Neural progenitor cell (in vitro differentiated cells): Measurements from ENCODE around the gene PTGR2. TPM values are rescaled to one million over a fixed set of nuclear protein-coding genes. Genes with fewer than 3 reads are reported as not detected.

Experiments
- DNase-seq: peaks from one replicate; pipeline ENCODE4 v3.0.0-alpha.2; 2016; ENCODE audit warnings: low spot score
- H2AFZ ChIP-seq: fragments of 200-600 bp; sonication (generic); replicated peaks from 2 replicates; pipeline ENCODE4 v1.6.1; 2016; ENCODE audit warnings: antibody characterized with exemption
- H3F3A ChIP-seq: fragments of 200-600 bp; sonication (generic); 2 replicates; pipeline ENCODE4 v1.6.1; 2016; ENCODE audit warnings: antibody characterized with exemption, low read depth
- H3K27ac ChIP-seq: fragments of 200-600 bp; sonication (generic); 2 replicates; pipeline ENCODE4 v1.5.1; 2016; ENCODE audit warnings: mild to moderate bottlenecking
- H3K27me3 ChIP-seq: fragments of 200-600 bp; sonication (generic); 2 replicates; pipeline ENCODE4 v1.6.1; 2016; ENCODE audit warnings: mild to moderate bottlenecking, moderate library complexity
- H3K36me3 ChIP-seq: fragments of 200-600 bp; sonication (generic); 2 replicates; pipeline ENCODE4 v1.5.1; 2016
- H3K4me1 ChIP-seq: fragments of 200-600 bp; sonication (generic); 2 replicates; pipeline ENCODE4 v1.6.1; 2016; ENCODE audit warnings: mixed run types
- H3K4me2 ChIP-seq: fragments of 200-600 bp; sonication (generic); 2 replicates; pipeline ENCODE4 v1.6.1; 2016
- H3K4me3 ChIP-seq: fragments of 200-600 bp; sonication (generic); 2 replicates; pipeline ENCODE4 v1.5.1; 2016
- H3K79me2 ChIP-seq: fragments of 200-600 bp; sonication (generic); 2 replicates; pipeline ENCODE4 v1.6.1; 2016; ENCODE audit warnings: low read depth
- H3K9ac ChIP-seq: fragments of 200-600 bp; sonication (generic); 2 replicates; pipeline ENCODE4 v1.6.1; 2016
- H3K9me3 ChIP-seq: fragments of 200-600 bp; sonication (generic); 2 replicates; pipeline ENCODE4 v1.5.1; 2016; ENCODE audit warnings: low read depth
- H4K20me1 ChIP-seq: fragments of 200-600 bp; sonication (generic); 2 replicates; pipeline ENCODE4 v1.6.1; 2016; ENCODE audit warnings: low read depth
- H3K27ac Mint-ChIP-seq: 3 replicates; pipeline ENCODE4 v1.8.0; 2021; ENCODE audit warnings: mixed read lengths
- H3K27me3 Mint-ChIP-seq: 2 replicates; pipeline ENCODE4 v1.8.0; 2022; ENCODE audit warnings: low read depth, mild to moderate bottlenecking, inconsistent platforms, moderate library complexity, mixed read lengths; ENCODE audit not compliant: insufficient read depth
- H3K36me3 Mint-ChIP-seq: 3 replicates; pipeline ENCODE4 v1.8.0; 2021; ENCODE audit warnings: mixed read lengths
- H3K4me1 Mint-ChIP-seq: 3 replicates; pipeline ENCODE4 v1.8.0; 2021; ENCODE audit warnings: mixed read lengths
- H3K4me3 Mint-ChIP-seq: 3 replicates; pipeline ENCODE4 v1.8.0; 2021; ENCODE audit warnings: mild to moderate bottlenecking, moderate library complexity, mixed read lengths
- H3K9me3 Mint-ChIP-seq: 3 replicates; pipeline ENCODE4 v1.8.0; 2020; ENCODE audit warnings: mixed read lengths
- CTCF ChIP-seq: fragments of 200-600 bp; sonication (generic); IDR thresholded peaks from 2 replicates; pipeline ENCODE4 v1.5.1; 2017; ENCODE audit warnings: antibody characterized with exemption, mild to moderate bottlenecking
- EZH2 ChIP-seq: fragments of 200-600 bp; sonication (generic); IDR thresholded peaks from 2 replicates; pipeline ENCODE4 v1.6.1; 2017; ENCODE audit warnings: antibody characterized with exemption, mild to moderate bottlenecking, moderate library complexity
- EZH2phosphoT487 ChIP-seq: fragments of 200-600 bp; sonication (generic); IDR thresholded peaks from 2 replicates; pipeline ENCODE4 v1.6.1; 2017; ENCODE audit warnings: antibody characterized with exemption
- total RNA-seq: library from RNA; depleted of rRNA; stranded (reverse); fragments of >200 nt; gene quantifications from 2 replicates; pipeline ENCODE4 v1.2.3, GENCODE V29; 2015; ENCODE audit warnings: low replicate concordance

The PTGR2 gene
- total RNA-seq, 1 donor from 2014 or later: 87.2 TPM

GRCh38 chr14:73895939-73896338 lies 44.3 kb downstream of the PTGR2 start:
- Mint-ChIP-seq H3K36me3 (peaks cover 29% of the 10 kb centered on the region), H3K27ac (no peak overlapping the region), H3K9me3 (no peaks in the 10 kb centered on the region), H3K4me1 (no peaks in the 10 kb centered on the region), H3K4me3 (no peak overlapping the region), H3K27me3 (no peaks in the 10 kb centered on the region)
- H3K9ac ChIP-seq: no peak overlapping the region
- H3F3A ChIP-seq: no peaks in the 10 kb centered on the region
- no peak overlapping the region for H3K27ac ChIP-seq
- no peak overlapping the region for H2AFZ ChIP-seq
- no peak overlapping the region for H3K4me2 ChIP-seq
- H3K36me3 ChIP-seq: peaks cover 12% of the 10 kb centered on the region
- no peaks in the 10 kb centered on the region for H3K4me1 ChIP-seq
- DNase-seq: no peak
- H3K9me3 ChIP-seq: no peaks in the 10 kb centered on the region
- no peaks in the 10 kb centered on the region for H3K27me3 ChIP-seq
- no peak for TF ChIP-seq EZH2
- no peak for TF ChIP-seq EZH2phosphoT487
- TF ChIP-seq CTCF: no peak
- peaks cover 27% of the 10 kb centered on the region for H3K79me2 ChIP-seq
- no peak overlapping the region for H3K4me3 ChIP-seq
- H4K20me1 ChIP-seq: peaks cover 9% of the 10 kb centered on the region

- Histone ChIP-seq H3K27ac (no peak overlapping the region), H3K79me2 (peaks cover 21% of the 10 kb centered on the region), H3K27me3 (no peaks in the 10 kb centered on the region), H3K4me3 (no peak overlapping the region), H3K36me3 (peaks cover 12% of the 10 kb centered on the region), H4K20me1 (peaks cover 5% of the 10 kb centered on the region), H3K9me3 (no peaks in the 10 kb centered on the region), H3K4me2 (no peak overlapping the region), H3F3A (no peaks in the 10 kb centered on the region), H2AFZ (no peak overlapping the region), H3K4me1 (no peaks in the 10 kb centered on the region), H3K9ac (no peak overlapping the region)
- TF ChIP-seq EZH2phosphoT487 (no peak), CTCF (no peak), EZH2 (no peak)
- Mint-ChIP-seq H3K27me3 (no peaks in the 10 kb centered on the region), H3K4me1 (no peaks in the 10 kb centered on the region), H3K9me3 (no peaks in the 10 kb centered on the region), H3K27ac (no peak overlapping the region), H3K4me3 (no peak overlapping the region), H3K36me3 (peaks cover 29% of the 10 kb centered on the region)
- DNase-seq: no peak
Measured at GRCh38 chr14:73896521-73896920, 44.9 kb downstream of the PTGR2 start.

- TF ChIP-seq CTCF (no peak), EZH2phosphoT487 (no peak), EZH2 (no peak)
- Mint-ChIP-seq H3K36me3 (peaks cover 14% of the 10 kb centered on the region), H3K4me1 (no peaks in the 10 kb centered on the region), H3K4me3 (no peak overlapping the region), H3K9me3 (no peaks in the 10 kb centered on the region), H3K27me3 (peaks cover 3% of the 10 kb centered on the region), H3K27ac (no peak overlapping the region)
- Histone ChIP-seq H4K20me1 (no peaks in the 10 kb centered on the region), H2AFZ (no peak overlapping the region), H3K27ac (no peak overlapping the region), H3K79me2 (no peaks in the 10 kb centered on the region), H3K4me2 (no peak overlapping the region), H3K9me3 (no peaks in the 10 kb centered on the region), H3K27me3 (no peaks in the 10 kb centered on the region), H3K9ac (no peak overlapping the region), H3K4me3 (no peak overlapping the region), H3K36me3 (peaks cover 11% of the 10 kb centered on the region), H3F3A (no peaks in the 10 kb centered on the region), H3K4me1 (no peaks in the 10 kb centered on the region)
- DNase-seq: no peak
Measured at GRCh38 chr14:73903028-73903427, 51.4 kb downstream of the PTGR2 start.
